ENCODE data around the gene TSPAN5.

Gene TSPAN5

DNA sequence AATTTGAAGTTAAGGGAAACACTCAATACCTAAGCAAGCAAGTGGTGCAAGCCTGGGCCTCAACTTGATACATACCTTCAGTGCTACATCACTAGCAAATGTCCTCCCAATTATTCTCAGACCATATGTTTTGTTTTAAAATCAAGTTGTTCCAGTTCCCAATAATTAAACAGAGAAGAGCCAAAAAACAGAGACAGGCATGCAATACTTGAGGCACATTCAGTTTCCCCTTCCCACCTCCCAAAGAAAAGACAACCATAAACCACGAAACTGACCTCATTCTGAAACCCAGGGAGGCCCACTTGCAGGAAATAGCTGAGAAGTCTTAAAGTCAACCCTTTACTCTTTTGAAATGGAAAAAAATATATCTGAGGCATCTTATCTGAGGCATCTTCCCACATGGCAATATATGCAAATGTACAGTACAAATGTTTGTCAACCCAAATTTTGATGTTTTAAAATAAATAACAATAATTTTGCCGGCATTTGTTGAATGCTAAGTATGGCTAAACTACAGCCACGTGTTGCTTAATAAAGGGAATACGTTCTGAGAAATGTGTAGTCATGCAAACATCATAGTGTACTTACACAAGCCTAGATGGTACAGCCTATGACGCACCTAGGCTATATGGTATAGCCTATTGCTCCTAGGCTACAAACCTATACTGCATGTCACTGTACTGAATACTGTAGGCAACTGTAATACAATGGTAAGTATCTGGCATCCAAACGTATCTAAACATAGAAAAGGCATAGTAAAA, 147.5 kb downstream of the TSPAN5 start:
- no peak for DNase-seq

DNA sequence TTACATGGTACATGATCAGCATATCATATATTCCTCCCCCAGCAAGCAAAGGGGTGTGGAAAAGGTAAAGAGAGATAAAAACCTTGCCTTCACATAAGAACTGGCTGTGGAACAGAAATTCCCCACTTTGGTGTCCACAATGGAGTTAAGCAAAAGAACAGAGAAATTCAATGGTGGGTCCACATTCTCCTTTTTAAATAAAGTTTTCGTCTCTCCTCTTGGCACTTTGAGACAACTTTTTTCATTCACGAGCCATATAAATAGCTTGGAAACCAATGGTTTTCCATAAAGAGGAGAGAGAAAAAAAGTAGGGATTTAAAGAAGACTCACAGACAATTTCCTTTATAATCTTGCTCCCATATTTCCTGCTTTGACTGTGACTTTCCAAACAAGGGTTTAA, 148.1 kb downstream of the TSPAN5 start:
- DNase-seq = no peak

DNA sequence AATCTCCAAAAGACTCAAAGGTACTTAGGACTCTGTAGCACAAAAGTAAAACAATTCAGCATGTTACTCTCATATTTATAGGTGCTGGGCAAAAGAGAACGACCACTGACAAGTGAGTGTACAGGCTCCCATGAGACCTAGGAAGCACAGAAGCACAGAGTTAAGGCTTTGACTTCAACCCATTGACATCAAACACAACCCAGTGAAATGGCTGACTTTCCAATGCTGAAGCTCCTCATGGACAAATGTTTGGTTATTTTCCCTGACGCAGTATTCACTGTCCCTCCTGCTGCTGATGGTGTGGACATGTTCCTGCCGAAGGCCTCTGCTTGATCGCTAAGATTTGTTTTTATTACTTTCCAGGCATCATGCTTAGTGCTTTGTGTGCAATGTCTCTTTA, 148.7 kb downstream of the TSPAN5 start:
- DNase-seq = no peak

DNA sequence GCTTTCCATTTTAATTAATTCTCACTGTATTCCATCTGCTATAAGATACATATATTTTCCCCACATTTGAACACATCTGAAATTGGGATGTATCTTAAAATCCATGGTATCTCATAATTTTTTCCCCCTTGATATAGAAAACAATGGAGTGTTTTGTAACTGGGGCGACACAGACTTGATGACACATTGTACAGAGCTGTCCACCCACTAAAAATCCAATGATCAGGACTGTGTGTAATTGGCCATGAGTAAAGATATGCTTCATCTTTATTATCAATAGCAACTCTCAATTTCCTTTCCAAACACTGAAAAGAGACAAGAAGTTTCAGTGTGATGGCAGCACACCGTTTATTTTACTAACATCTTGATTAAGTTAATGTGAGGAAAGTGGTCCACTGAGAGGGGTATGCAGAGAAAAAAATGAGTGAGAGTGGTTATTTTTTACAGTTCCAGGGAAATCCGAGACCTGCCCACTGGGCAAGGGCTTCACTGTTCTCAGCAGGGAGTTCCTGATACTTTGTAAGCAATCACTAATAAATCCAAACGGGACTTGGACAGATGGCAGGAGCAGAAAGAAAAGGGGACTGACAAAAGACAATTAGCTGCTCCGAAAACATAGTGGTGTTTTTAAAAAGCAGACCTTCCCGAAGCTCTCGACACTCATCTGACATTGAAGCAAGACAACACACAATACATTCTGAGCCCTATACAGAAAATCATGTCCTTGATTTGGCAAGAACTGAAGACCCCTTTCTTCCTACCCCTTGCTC, 149.4 kb downstream of the TSPAN5 start:
- DNase-seq = no peak

DNA sequence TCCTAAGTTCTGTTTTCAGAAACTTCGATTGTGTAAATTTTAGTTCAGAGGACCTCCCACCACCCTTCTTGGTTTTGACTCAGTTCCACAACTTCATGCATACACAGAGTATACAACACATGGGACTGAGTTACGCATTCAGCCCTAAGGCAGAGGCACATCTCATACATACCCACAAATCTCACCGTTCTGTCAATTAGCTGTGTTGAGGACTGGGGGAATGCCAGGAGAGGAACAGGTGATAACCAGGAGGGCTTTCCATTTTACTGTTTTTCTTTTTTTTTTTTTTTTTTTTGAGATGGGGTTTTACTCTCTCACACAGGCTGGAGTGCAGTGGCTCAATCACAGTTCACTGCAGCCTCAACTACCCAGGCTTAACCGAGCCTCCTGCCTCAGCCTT, 150.2 kb downstream of the TSPAN5 start:
- no peak for DNase-seq

DNA sequence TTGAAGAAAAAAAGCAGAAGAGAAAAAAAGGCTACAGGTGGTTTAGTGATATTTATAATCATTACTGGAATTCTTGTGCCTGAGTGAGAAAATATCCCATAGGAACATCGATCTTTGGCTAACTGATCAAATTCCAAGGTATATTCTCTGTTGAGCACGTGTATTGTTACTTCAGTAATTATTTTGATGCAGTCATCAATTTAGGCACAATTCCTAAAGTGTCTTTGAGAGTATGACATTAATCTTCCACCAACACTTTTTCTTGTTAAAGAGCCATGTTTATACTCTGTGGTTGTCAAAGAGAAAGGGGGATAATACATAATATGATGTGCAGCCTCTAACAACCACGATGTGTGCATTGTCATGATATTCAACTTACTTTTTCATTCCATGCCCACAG, 151.1 kb downstream of the TSPAN5 start:
- DNase-seq = no peak

DNA sequence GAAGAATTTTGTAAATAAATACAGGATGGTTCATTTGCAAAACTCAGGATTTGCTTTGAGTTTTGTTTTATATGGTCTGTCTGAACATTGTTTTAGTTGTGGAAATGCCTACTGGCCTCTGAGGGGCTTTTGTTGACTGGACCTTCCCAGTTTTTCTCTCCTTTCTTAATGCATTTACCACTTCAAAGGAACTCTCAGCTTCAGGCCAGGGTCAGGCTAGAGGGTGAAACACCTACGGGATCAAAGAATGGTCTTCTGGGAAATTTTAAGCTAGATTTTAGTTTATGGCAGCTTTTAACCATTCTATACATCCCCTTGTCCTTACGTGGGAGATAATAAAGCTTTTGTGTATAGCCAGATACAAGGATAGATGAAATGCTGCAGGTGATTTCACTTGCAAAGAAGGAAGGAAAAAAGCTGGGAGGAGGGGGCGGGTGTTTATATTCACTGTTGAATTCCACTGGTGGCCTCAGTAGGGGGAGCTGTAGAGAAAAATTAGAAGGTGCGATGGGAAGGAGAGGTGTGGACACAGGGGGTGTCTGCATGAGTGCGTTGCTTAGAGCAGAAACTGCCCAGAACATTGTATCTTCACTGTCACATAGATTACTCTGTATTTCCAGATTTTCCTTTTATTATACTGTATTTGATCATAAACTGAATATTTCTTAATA, 151.8 kb downstream of the TSPAN5 start:
- no peak for DNase-seq

DNA sequence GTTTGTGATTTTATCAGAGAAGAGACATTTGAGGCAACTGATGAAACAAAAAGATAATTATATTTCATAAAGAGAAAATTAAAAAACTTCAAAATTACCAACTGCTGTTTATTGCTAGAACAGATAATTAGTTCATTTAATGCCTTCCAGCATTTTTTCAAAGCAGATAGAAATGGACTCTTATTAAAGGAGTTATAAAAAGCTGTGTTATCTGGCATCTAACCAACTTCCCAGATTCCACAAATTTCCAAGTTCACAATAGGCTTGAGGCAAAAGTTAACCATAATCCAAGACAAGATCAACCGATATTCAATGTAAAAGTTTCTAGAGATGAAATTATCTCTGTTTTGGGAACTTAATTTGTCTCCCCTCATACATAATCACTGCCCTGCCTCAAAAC, 152.4 kb downstream of the TSPAN5 start:
- DNase-seq = no peak

DNA sequence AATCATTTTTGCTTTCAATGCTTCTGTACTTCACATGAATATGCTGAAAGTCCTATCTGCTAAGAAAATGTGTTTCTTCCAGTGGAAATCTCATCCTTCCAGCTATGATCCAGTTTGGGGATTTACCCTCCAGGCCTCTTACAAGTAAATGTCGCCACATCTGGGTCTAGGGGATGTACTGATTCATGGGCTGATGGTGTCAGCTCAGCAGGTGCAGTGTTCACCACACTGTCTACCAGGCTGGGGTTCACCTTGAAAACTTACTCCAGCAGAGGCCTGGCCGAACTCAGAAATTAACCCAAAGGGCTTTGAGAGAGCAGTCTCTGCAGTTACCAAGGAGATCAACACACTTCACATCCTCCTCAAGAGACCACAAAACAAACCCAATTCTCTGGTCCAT, 154.3 kb downstream of the TSPAN5 start:
- no peak for DNase-seq

DNA sequence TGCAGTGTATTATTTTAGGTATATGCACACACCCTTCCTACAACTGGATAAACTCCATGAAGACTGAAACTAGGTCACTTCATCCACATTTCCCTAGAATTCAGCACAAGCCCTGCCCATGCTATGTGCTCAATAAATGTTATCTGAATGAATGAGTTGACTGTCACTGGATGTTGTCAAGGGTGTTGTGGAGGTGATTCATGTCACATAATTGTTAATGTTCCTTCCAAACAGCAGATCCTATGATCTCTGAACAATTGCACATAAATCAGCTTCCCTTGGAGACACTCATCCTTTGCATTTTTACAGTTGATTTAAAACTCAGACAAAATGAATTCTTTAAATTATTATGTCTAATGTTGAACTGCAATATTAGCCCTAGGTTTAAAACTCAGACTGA, 154.7 kb downstream of the TSPAN5 start:
- DNase-seq = no peak

DNA sequence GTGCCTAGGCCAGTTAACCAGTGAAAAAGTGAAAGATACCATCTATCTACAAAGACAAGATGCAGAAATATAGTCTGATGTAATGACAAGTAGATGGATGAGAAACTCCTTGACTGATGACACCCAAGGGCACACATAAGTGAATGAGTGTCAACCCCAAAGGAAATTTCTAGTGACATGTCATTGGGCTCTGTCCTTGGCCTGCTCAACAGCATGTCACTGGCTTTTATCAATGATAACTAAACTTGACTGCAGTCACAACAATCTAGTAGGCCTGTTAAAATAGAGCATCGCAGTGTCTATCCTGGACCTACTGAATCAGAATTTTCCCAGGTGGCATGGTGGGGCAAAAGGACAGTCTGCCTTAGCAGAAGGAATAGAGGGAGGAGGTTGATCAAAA, 155.8 kb downstream of the TSPAN5 start:
- no peak for DNase-seq

DNA sequence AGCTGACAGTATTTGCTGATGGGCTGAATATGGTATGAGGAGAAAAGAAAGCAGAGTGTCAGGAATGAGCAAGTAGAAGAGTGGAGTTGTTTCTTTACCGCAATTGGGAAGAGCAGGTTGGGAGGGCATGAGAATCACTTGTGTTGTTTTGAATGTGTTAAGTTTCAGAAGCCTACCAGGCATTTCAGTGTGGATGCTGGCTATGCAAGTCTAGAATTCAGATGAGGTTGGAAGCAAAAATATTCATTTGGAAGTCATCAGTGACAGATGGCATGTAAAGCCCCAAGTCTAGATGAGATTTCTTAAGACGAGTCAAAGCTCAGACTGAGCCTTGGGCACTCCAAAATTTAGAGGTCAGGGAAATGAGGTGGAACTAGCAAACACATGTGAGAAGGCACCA, 156.4 kb downstream of the TSPAN5 start:
- DNase-seq = no peak

DNA sequence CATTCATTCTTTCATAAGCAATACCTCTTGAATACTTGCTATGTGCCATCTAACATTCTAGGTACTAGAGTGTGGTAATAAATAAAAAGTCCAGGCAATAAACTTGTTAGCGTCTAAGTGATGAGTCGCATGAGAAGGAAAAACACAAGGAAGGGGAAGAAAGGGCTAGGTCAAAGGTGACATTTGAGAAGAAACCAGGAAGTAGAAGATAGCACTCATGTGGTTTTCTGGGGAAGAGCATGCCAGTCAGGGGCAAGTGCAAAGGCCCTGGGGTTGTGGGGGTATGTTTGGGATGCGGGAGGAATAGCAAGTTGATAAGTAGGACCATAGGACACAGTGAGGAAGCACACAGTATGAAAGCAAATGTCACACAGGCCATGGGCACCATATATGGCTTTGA, 157.0 kb downstream of the TSPAN5 start:
- DNase-seq = no peak

DNA sequence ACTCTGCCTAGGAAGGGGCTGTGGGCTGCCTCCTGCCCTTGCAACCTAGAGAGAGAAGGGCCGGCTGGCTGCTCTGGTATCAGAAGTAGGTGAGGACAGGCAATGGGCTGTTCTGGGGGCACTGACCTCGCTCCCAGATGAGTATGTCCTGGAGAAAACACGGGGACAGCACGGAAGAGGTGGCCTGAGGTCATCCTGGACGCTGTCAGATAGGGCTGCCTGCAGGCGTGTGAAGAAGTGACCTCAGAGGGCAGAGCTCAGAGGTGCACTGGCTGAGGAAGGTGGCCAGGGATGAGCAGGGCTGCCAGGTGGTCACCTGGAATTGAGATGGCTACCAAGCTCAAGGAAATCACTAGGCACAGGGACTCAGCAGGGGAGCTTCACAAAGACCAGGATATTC, 159.6 kb downstream of the TSPAN5 start:
- no peak for DNase-seq

DNA sequence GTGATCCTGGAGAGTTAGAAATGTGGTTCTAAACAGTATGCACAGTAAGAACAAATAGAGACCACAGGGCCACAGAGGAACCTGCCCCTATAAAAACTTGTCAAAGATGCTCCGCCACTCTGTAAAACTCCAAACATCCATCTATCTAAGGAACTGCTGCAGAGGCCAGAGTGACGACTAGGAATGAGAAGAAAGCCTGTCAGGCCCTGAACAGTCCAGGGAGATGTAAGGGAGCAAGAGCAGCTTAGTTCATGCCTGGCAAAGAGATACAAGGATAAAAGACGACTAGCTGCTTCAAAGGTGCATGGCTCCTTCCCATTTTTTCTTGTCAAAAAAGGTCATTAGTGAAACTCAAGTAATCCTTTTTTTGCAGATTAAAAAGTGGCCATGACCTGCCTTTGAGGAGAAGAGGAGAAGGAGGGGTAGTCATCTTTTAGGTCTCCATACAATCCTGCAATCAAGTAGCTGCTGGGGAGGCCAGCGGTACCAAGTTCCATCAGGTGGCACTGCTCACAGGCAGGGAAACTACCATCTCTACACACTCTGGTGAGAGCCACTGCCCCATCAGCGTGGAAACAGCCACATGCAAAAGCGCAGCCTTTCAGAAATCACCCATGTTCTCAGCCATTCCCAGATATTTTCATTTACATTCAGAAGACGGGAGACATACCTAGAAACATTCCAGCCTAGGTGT, 162.1 kb downstream of the TSPAN5 start:
- no peak for DNase-seq

DNA sequence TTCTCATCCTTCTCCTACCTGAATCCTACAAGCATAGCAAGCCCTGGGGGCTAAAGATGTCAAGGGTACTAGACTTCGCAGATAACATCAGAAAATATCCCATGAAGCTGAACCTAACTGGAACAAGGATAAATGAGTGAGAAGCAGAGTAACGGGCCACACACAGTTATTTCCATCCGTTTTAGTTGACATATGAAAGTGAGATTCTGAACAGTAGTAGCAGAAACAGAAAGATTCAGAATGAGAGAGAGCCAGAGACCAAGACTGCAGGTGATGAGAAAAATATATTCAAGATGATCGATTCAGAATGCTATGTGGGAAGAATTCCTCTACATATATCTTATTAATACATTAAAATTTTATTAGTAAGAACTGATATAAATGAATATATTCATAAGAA, 165.1 kb downstream of the TSPAN5 start:
- no peak for DNase-seq

DNA sequence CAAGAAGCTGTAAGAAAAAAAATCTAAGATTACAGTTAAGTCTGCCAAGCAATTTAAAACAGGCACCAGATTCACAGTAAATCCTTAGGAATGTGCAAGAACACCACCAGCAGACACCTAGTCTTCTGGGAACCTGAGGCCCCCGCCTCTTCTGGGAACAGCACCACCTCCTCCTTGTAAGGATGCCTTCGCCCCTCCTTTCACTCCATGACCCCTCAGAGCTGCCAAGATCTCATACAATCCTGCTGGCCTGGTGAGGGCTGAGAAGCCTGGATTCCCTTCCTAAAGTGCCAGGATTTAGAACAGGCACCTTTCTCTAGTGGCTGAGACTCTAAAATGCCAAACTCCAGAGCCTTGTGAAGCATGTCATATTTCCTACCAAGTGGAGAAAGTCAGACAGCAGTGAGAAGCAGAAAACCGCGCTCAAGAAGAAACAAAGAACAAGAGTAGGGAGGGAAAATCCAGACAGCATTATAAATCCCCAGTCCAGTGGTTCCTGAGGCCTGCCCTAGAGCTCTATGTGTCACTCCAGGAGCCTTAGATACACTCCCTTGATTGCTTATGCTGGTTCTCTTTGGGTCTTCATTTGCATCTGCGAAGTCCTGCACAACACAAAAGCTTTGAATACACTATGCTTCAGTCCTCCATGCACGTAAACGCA, 166.4 kb downstream of the TSPAN5 start:
- DNase-seq = no peak

DNA sequence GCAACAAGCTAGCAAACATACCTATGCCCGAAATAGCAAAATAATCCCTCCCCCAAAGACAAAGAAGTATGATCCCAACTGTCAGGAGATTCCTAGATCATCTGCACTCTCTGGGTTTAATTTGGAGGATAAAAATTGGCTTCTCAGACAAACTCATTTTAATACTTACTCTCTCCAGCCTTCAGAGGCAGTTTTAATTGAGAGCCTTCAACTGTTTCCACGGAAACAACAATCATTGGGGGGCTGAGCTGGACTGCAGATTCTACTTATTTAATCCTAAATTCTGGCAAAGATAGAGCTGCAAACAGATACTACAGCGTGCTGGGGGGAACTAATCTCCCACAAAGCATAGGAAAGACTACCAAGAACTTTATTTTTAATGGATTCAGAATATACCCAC, 168.2 kb downstream of the TSPAN5 start:
- DNase-seq = no peak

DNA sequence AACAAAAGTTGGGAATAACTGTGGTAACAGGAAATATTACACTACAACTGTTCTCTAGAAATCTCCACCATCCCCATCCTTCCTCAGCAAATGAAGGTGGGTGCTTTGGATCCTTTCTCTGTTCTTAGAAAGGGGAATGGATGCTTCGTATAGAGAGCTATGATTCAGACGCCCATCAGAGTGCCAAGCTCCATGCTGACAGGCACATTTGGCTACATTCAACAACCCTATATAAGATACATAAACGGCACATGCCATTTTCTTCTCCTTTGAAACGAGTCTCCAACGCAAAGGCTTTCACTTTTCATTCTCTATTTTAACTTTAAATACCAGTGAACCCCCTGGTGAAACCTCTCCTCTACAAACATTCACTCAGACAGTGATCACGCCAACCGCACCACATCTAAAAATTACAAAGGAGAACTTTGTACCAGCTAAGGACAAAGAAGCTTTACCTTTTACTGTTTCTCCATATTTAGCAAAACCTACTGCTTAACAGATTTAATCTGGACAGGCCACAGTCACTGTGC, 172.5 kb downstream of the TSPAN5 start:
- no peak for DNase-seq

DNA sequence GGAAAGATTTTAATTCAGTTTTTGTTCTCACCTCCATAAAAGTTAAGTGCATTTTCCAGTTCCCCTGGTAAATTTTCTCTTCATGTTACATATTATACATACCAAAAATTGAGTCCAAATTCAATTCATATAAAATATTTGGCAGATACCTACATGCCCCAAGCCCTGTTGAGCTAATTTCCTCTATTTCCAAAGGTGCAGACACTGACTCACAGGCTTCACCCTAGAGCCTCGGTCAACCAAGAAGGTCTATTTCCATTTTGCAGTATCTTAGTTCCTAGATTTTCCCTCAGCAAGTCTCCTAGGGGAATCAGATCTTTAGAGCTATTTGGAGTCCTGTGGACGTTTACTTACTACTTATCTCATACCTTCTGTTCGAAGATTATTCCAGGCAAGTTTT, 174.4 kb downstream of the TSPAN5 start:
- no peak for DNase-seq

DNA sequence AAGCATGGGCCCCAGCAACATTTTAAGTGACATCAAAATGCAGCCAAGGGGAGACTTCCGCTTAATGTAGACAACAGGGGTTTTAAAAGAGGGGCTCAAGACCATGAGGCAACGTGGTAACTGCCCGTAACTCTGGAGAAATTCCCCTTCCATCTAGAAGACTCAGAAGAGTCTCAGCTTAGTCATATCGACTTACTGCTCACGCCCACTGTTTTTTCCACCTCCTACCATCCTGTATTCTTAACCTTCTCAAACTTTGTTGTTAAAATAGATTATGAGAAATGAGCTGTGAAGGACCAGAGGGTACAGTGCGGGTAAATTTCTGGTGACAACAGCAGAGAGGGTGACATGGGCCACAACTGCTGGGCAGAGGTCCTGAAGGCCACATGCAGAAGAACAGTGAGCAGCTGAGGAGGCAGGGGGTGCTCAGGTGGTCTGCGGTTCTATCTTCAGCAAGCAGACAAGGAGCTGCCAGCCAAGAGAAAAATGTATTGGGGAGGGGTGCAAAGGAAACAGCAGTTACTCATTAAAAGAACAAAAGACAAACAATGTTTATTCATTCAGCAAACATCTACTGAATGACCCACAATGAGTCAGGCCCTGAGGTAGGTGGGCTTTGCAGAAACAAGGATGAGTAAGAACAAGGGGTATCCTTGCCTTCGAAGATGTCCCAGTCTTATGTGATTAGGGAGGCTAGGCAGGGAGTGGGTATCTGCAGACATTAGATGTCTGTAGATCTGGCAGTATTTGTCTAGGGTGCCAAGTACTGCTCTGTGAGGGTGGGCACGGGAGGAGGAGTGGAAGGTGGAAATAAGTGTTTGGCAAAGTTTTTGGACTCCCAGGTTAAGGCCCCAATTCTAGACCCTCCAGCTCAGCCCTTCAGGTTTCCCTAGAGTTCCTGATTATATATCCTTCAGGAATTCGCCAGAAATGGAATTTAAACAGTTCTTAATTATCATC, 175.3 kb downstream of the TSPAN5 start:
- DNase-seq = no peak

DNA sequence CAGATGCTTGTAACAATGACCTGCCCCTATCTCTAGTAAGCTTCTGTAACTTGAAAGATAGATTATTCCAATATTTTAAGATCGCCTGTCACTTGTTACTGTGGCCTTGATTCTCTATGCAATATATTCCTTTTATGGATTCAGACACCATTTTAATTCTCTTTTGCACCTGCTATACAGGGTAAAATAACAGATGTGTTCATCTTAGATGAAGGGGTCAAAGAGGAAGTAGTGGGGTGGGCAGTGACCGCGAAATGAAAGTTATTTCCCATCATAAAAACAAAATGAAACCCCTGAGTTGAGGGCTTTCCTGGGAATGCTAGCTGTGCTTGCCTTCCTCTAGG, 175.9 kb downstream of the TSPAN5 start:
- DNase-seq = no peak

Data from COR-L47 (cell line).